SK-N-MC (cell line): Measurements from ENCODE around the gene PALD1.

ENCODE experiments used
- DNase-seq: peaks from one replicate; pipeline ENCODE4 v3.0.0-alpha.2; 2011; ENCODE audit warnings: low read depth, low spot score
- H3K27ac ChIP-seq: fragments of 200-600 bp; sonication (generic); 2 replicates; pipeline ENCODE4 v1.5.1; 2016; ENCODE audit warnings: mixed run types
- H3K36me3 ChIP-seq: fragments of 200-600 bp; sonication (generic); 2 replicates; pipeline ENCODE4 v1.6.1; 2017; ENCODE audit warnings: antibody characterized with exemption, low read length, mixed read lengths; ENCODE audit not compliant: insufficient read depth
- H3K4me3 ChIP-seq: fragments of 200-600 bp; sonication (generic); 2 replicates; pipeline ENCODE4 v1.5.1; 2016
- H3K9ac ChIP-seq: fragments of 200-600 bp; sonication (generic); 2 replicates; pipeline ENCODE4 v1.8.0; 2017; ENCODE audit warnings: mixed run types, mixed read lengths; ENCODE audit not compliant: insufficient read length
- H3K9me3 ChIP-seq: fragments of 200-600 bp; sonication (generic); 2 replicates; pipeline ENCODE4 v1.6.1; 2017; ENCODE audit warnings: low read depth, mild to moderate bottlenecking, antibody characterized with exemption, low read length, moderate library complexity, mixed read lengths
- EZH2 ChIP-seq: fragments of 200-600 bp; sonication (generic); IDR thresholded peaks from one replicate; pipeline ENCODE4 v1.6.1; 2017; ENCODE audit warnings: antibody characterized with exemption
- FOXP2 ChIP-seq: optimal IDR thresholded peaks from 2 replicates; pipeline ENCODE3; 2011; ENCODE audit warnings: mild to moderate bottlenecking, moderate library complexity; ENCODE audit not compliant: insufficient read depth; ENCODE audit errors: extremely low read length, control extremely low read depth
- POLR2AphosphoS5 ChIP-seq: IDR thresholded peaks from 2 replicates; pipeline ENCODE4 v1.6.1; 2012; ENCODE audit warnings: mild to moderate bottlenecking, low read depth, low read length, borderline replicate concordance

Gene PALD1

DNA sequence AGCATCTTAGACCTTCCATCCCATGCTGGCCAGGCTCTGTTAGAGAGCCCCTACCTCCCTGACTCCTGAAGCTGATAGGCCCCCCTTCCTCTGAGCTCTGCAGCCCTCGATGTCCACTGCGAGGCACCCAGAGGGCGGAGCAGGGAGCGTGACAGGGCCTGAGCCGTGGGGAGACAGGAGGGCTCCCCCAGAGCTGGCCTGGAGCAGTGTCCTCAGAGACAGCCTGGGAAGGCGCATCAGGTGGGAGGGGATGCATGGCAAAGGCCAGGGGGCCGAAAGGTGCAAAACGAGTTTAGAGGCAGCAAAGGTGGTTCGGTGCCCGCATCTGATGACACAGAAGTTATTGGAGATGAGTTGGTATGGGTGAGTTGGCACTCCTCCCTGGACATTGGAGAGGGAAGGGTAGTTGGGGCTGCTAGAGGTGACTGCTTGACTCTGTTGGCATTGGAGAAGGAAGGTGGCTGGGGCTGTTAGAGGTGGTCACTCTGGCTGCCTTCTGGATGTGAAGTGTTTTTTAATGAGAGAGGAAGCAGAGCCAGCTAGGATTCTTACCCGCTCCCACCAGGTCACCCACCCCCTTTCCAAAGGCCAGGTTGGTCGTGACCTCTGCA, 70.9 kb downstream of the PALD1 start:
- no peaks in the 10 kb centered on the region for H3K36me3 ChIP-seq
- no peak for TF ChIP-seq POLR2AphosphoS5
- DNase-seq = no peak
- H3K27ac ChIP-seq = no peak overlapping the region
- no peak overlapping the region for H3K4me3 ChIP-seq
- no peaks in the 10 kb centered on the region for H3K9me3 ChIP-seq
- H3K9ac ChIP-seq = no peak overlapping the region

DNA sequence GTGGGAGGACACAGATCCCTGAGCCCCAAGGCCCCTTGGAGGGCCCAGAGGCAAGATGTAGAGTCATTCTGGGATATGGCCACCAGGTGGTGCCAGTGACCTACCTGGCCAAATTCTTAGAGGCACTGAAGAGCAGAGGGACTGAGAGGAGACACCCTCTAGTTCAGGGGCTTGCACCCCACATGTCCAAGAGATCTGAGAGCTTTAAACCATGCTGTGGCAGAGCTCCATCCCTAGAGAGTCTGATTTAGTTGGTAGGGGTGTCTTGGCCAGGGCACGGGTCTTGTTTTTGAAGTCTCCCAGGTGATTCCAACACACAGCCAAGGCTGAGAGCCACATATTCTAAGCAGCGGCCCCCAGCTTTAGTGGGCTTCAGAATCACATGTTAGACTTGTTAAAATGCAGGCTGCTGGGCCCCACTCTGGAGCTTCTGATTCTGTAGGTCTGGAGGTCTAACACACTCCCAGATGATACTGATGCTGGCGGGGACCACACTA, 71.4 kb downstream of the PALD1 start:
- TF ChIP-seq EZH2 (no peak), POLR2AphosphoS5 (no peak), FOXP2 (no peak)
- no peaks in the 10 kb centered on the region for H3K9me3 ChIP-seq
- no peaks in the 10 kb centered on the region for H3K36me3 ChIP-seq
- H3K27ac ChIP-seq = no peak overlapping the region
- DNase-seq = no peak
- no peak overlapping the region for H3K4me3 ChIP-seq
- H3K9ac ChIP-seq = no peak overlapping the region

DNA sequence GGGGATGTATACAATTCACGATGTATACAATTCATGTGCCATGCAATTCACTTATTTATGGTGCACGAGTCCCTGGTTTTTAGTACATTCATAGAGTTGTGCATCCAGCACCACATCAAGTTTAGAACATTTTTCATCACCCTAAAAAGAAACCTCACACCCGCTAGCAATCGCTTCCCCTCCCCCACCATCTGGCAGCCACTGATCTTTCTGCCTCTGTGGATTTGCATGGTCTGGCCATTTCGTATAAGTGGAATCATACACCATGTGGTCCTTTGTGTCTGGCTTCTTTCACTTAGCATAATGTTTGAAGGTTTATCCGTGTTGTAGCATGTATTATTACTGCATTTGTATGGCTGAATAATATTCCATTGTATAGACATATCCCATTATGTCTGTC, 71.9 kb downstream of the PALD1 start:
- Histone ChIP-seq H3K9ac (no peak overlapping the region), H3K27ac (no peak overlapping the region), H3K9me3 (no peaks in the 10 kb centered on the region), H3K36me3 (no peaks in the 10 kb centered on the region), H3K4me3 (no peak overlapping the region)
- DNase-seq = no peak
- TF ChIP-seq FOXP2 (no peak), POLR2AphosphoS5 (no peak), EZH2 (no peak)

DNA sequence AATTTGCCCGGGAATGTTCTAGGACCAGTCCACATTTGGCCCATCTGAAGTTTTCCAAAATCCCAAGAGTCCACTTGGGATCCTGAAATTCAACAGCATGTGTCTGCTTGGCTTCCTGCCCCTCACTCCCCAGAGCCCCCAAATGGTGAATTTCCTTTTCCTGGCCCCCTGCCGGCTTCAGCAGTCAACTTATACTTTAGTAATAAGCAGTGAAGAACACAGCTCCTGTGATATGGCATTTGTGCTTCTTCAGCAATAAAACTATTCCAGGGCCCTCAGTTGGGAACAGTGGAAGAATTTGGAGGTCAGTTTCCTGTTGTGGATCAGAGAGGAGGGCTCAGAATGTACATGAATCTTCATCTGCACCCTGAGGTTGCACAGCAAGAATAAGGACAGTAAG, 72.9 kb downstream of the PALD1 start:
- Histone ChIP-seq H3K9ac (no peak overlapping the region), H3K27ac (peak overlapping the region; percentile 84), H3K9me3 (no peaks in the 10 kb centered on the region), H3K36me3 (no peaks in the 10 kb centered on the region), H3K4me3 (peak overlapping the region; percentile 54)
- no peak for TF ChIP-seq EZH2
- TF ChIP-seq FOXP2 = no peak
- TF ChIP-seq POLR2AphosphoS5 = no peak
- no peak for DNase-seq

DNA sequence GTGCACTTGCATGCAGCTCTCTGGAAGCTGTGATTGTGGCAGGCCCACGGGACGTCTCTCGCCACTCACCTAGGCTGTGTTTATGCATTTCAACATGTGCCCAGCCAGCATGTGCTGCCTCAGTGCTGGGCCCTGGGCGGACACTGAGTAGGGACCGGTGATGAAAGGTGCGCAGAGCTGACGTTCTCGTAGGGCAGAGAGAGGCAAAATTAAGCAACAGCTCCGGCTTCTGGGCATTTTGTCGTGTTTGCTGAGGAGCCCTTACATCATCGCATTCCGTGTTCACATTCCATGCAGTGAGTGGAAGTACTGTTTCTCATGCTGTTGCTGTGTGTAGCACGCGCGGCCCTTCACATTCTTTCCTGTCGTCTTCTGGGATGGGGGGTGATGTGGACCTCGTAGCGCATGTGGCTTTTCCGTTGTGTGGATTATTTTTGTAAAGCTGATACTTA, 73.4 kb downstream of the PALD1 start:
- H3K36me3 ChIP-seq = no peaks in the 10 kb centered on the region
- peak overlapping the region; percentile 54 for H3K4me3 ChIP-seq
- H3K9me3 ChIP-seq = no peaks in the 10 kb centered on the region
- no peak overlapping the region for H3K9ac ChIP-seq
- peak overlapping the region; percentile 84 for H3K27ac ChIP-seq
- no peak for TF ChIP-seq EZH2
- no peak for TF ChIP-seq FOXP2
- no peak for TF ChIP-seq POLR2AphosphoS5
- DNase-seq = no peak

DNA sequence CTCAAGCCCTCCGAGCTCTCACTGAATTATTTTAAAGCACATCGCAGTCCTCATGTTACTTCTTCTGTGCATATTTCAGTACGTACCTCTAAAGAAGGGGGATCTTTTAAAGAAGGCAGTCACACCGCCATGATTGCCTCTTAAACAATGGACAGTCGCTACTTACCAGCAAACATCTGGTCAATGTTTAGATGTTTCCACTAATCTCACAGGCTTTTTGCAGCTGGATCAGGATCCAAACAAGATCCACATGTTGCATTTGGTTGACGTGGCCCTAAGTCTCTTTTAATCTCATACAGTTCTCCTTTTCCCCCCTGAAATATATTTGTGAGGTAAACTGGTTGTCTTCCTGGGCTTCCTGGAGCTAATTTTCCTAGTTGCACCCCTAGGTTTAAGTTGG, 74.0 kb downstream of the PALD1 start:
- Histone ChIP-seq H3K27ac (peak overlapping the region; percentile 84), H3K4me3 (no peak overlapping the region), H3K36me3 (no peaks in the 10 kb centered on the region), H3K9me3 (no peaks in the 10 kb centered on the region), H3K9ac (no peak overlapping the region)
- no peak for DNase-seq
- no peak for TF ChIP-seq POLR2AphosphoS5
- TF ChIP-seq EZH2 = no peak
- no peak for TF ChIP-seq FOXP2

DNA sequence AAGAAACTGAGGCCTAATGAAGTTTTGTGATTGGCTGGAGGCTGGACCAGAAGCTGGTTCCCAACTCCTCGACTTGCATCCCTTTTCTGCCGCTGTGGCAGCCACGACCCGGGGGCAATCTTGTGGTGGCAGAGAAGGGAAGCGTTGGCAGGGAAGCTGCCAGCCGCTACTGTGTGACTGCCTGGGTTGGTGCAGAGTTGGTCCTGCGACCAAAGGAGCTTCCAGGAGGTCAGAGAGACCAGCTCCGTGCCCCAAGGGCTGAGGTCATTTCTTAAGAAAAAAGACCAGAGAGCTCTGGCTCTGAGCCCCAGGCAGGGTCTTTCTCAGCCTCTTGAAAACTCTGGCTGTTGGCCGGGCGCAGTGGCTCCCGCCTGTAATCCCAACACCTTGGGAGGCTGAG, 76.8 kb downstream of the PALD1 start:
- no peak for TF ChIP-seq EZH2
- no peak for TF ChIP-seq FOXP2
- TF ChIP-seq POLR2AphosphoS5 = no peak
- no peaks in the 10 kb centered on the region for H3K36me3 ChIP-seq

DNA sequence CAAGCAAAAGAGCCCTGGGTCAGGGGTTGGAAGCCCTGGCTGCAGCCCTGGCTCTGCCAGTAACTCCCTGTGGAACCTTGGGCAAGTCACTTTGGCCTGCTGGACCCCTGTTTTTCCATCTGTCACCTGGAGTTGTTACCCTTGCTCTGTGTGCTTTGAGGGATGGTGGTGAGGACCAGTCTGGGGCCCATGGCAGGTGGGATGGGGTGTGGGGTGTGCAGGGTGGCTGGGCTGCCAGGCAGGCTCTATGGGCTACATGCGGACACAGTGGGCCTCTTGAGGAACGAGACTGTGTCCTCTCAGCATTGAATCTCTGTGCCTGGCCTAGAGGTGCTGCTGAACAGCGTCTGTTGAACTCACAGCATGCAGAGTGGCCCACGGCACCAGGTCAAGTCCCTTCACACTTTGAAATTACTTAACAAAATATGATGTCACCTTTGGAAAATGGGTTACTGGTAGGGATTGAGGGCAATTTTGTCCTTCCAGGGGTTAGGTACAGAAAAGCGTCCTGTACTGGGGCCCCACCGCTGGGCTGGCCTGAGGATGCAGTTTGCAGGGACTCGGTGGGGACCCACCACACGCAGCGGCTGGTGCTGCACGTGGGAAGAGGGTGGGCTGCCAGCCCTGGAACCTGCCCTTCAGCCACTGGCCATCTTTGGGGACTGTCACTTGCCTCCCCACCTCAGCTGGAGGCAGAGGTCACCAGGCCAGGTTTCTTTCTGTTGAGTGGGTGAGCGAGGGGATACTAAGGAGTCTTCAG, 78.7 kb downstream of the PALD1 start:
- DNase-seq = no peak
- Histone ChIP-seq H3K36me3 (no peaks in the 10 kb centered on the region), H3K4me3 (no peak overlapping the region), H3K9ac (no peak overlapping the region), H3K9me3 (no peaks in the 10 kb centered on the region), H3K27ac (no peak overlapping the region)
- TF ChIP-seq POLR2AphosphoS5 = no peak
- TF ChIP-seq FOXP2 = no peak
- TF ChIP-seq EZH2 = no peak

More for the DNA sequence above, 76.8 kb downstream of the PALD1 start:
- Histone ChIP-seq H3K9ac (no peak overlapping the region), H3K9me3 (no peaks in the 10 kb centered on the region), H3K27ac (no peak overlapping the region), H3K4me3 (no peak overlapping the region)
- no peak for DNase-seq

DNA sequence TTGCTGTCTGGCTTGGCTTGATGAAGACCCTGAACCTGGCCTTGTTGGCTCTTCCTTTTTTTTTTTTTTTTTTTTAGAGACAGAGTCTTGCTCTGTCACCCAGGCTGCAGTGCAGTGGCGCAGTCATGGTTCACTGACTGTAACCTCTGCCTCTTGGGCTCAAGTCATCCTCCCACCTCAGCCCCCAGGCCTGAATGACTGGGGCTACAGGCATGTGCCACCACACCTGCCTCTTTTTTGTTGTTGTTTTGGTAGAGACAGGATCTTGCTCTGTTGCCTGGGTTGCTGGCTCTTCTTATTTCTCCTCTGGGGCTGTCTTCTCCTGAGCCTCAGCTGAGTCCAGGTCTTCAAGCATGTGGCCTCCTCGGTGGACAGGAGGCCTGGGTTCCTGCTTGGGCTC, 79.3 kb downstream of the PALD1 start:
- TF ChIP-seq FOXP2 = no peak
- no peak for TF ChIP-seq POLR2AphosphoS5
- no peak for TF ChIP-seq EZH2
- Histone ChIP-seq H3K9ac (no peak overlapping the region), H3K36me3 (no peaks in the 10 kb centered on the region), H3K4me3 (no peak overlapping the region), H3K9me3 (no peaks in the 10 kb centered on the region), H3K27ac (no peak overlapping the region)
- no peak for DNase-seq
